GM19468 (cell line): ENCODE data around the gene MYO5C.
A peak's percentile ranks its signal among the peaks of the same experiment; 100 is the strongest.

Experiments used
- ATAC-seq: cut with Tn5 transposase; IDR thresholded peaks from one replicate; pipeline ENCODE4 v1.9.1; 2021; ENCODE audit warnings: mild to moderate bottlenecking, moderate library complexity, moderate number of reproducible peaks; ENCODE audit not compliant: unreplicated experiment; ENCODE audit errors: extremely low read depth

Gene MYO5C

GRCh38 chr15:52295421-52296001 lies at the start of gene MYO5C:
TSS of gene MYO5C (minus strand) at chr15:52295804. CDS start at chr15:52295636, 168 bp downstream.
- no peak for ATAC-seq

GRCh38 chr15:52344592-52344991 lies 49.0 kb upstream of the MYO5C start:
- no peak for ATAC-seq

GRCh38 chr15:52343831-52344230 lies 48.2 kb upstream of the MYO5C start:
- ATAC-seq: no peak

GRCh38 chr15:52340093-52340492 lies 44.5 kb upstream of the MYO5C start:
- ATAC-seq: no peak

GRCh38 chr15:52338891-52339290 lies 43.3 kb upstream of the MYO5C start:
- no peak for ATAC-seq

GRCh38 chr15:52338058-52338457 lies 42.5 kb upstream of the MYO5C start:
- ATAC-seq: no peak

- ATAC-seq: no peak
Observed at GRCh38 chr15:52337198-52337853, 41.7 kb upstream of the MYO5C start.

GRCh38 chr15:52336529-52336928 lies 40.9 kb upstream of the MYO5C start:
- ATAC-seq: no peak

GRCh38 chr15:52334491-52335160 lies 39.0 kb upstream of the MYO5C start:
- ATAC-seq: no peak

- no peak for ATAC-seq
Observed at GRCh38 chr15:52331490-52332240, 36.1 kb upstream of the MYO5C start.

GRCh38 chr15:52329987-52330386 lies 34.4 kb upstream of the MYO5C start:
- no peak for ATAC-seq

GRCh38 chr15:52329150-52329549 lies 33.5 kb upstream of the MYO5C start:
- ATAC-seq: no peak

- no peak for ATAC-seq
Observed at GRCh38 chr15:52328680-52329079, 33.1 kb upstream of the MYO5C start.

- no peak for ATAC-seq
Observed at GRCh38 chr15:52326756-52327155, 31.2 kb upstream of the MYO5C start.

- no peak for ATAC-seq
Observed at GRCh38 chr15:52324109-52324508, 28.5 kb upstream of the MYO5C start.

- ATAC-seq: no peak
Observed at GRCh38 chr15:52318729-52319500, 23.3 kb upstream of the MYO5C start.

GRCh38 chr15:52317688-52318087 lies 22.1 kb upstream of the MYO5C start:
- ATAC-seq: no peak

GRCh38 chr15:52317022-52317421 lies 21.4 kb upstream of the MYO5C start:
- no peak for ATAC-seq

- ATAC-seq: peak; percentile 36
Observed at GRCh38 chr15:52309154-52309548, 13.5 kb upstream of the MYO5C start.
